ENCODE results near the gene PGM2.
A peak's percentile ranks its signal among the peaks of the same experiment; 100 is the strongest.
"Not testable (repeated sequence)": the region's sequence is repeated elsewhere in the genome, so short reads cannot be mapped to it uniquely, and the experiment has no call there.

PGM2 gene

GRCh38 chr4:37826295-37827029 is at the start of gene PGM2:
PGM2 (plus strand) TSS chr4:37826686; CDS start chr4:37826733, 47 bp downstream.
- DNase-seq (ENCODE audit: low spot score), result peak; percentile 77

- no peak for DNase-seq (ENCODE audit: low spot score)
Observed at GRCh38 chr4:37779896-37780295, 46.6 kb upstream of the PGM2 start.

- peak; percentile 26 for DNase-seq (ENCODE audit: low spot score)
Observed at GRCh38 chr4:37780444-37781130, 45.9 kb upstream of the PGM2 start.

- no peak for DNase-seq (ENCODE audit: low spot score)
Observed at GRCh38 chr4:37781131-37781455, 45.4 kb upstream of the PGM2 start.

- not testable (repeated sequence) for DNase-seq (ENCODE audit: low spot score)
Observed at GRCh38 chr4:37786267-37786666, 40.2 kb upstream of the PGM2 start.

GRCh38 chr4:37787883-37788460 is 38.5 kb upstream of the PGM2 start:
- DNase-seq (ENCODE audit: low spot score), result not testable (repeated sequence)

GRCh38 chr4:37788819-37789218 is 37.7 kb upstream of the PGM2 start:
- no peak for DNase-seq (ENCODE audit: low spot score)

- DNase-seq (ENCODE audit: low spot score), result no peak
Observed at GRCh38 chr4:37792241-37792640, 34.2 kb upstream of the PGM2 start.

- peak; percentile 13 for DNase-seq (ENCODE audit: low spot score)
Observed at GRCh38 chr4:37793562-37793961, 32.9 kb upstream of the PGM2 start.

GRCh38 chr4:37794056-37794455 is 32.4 kb upstream of the PGM2 start:
- no peak for DNase-seq (ENCODE audit: low spot score)

- DNase-seq (ENCODE audit: low spot score), result no peak
Observed at GRCh38 chr4:37795581-37796195, 30.8 kb upstream of the PGM2 start.

GRCh38 chr4:37797374-37797773 is 29.1 kb upstream of the PGM2 start:
- no peak for DNase-seq (ENCODE audit: low spot score)

GRCh38 chr4:37797923-37798322 is 28.6 kb upstream of the PGM2 start:
- DNase-seq (ENCODE audit: low spot score), result no peak

GRCh38 chr4:37798616-37799015 is 27.9 kb upstream of the PGM2 start:
- DNase-seq (ENCODE audit: low spot score), result no peak

- DNase-seq (ENCODE audit: low spot score), result no peak
Observed at GRCh38 chr4:37799941-37800554, 26.4 kb upstream of the PGM2 start.

GRCh38 chr4:37802068-37802666 is 24.3 kb upstream of the PGM2 start:
- DNase-seq (ENCODE audit: low spot score), result peak; percentile 62

- DNase-seq (ENCODE audit: low spot score), result peak; percentile 58
Observed at GRCh38 chr4:37803348-37803973, 23.0 kb upstream of the PGM2 start.

- DNase-seq (ENCODE audit: low spot score), result no peak
Observed at GRCh38 chr4:37805091-37805490, 21.4 kb upstream of the PGM2 start.

- DNase-seq (ENCODE audit: low spot score), result no peak
Observed at GRCh38 chr4:37812713-37813112, 13.8 kb upstream of the PGM2 start.

GRCh38 chr4:37815591-37815990 is 10.9 kb upstream of the PGM2 start:
- no peak for DNase-seq (ENCODE audit: low spot score)

GRCh38 chr4:37816006-37816405 is 10.5 kb upstream of the PGM2 start:
- DNase-seq (ENCODE audit: low spot score), result no peak

- DNase-seq (ENCODE audit: low spot score), result no peak
Observed at GRCh38 chr4:37816719-37817118, 9.8 kb upstream of the PGM2 start.

Measured in globus pallidus (tissue), 1 donor.